ENCODE data around the gene LECT2.

Gene LECT2

DNA sequence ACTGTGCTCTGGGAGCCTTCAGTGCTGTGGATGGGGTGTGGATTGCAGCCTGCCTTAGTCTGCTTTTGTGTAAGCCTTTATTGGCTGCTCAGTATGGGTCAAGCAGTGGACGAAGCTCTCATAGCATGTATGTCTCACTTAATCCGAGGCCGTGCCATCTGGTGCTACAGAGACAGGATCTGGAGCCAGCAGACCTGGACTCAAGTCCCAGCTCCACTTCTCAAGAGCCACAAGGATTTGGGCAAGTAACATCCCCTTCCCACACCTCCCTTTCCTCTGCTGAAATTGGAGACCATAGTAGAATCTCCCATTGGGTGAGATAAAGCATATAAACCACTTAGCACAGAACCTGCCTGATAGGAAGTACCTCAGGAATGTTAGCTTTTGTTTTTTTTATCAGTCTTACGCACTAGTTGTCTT lies 23.4 kb upstream of the LECT2 start:
- DNase-seq (ENCODE audit: low read depth) = no peak

DNA sequence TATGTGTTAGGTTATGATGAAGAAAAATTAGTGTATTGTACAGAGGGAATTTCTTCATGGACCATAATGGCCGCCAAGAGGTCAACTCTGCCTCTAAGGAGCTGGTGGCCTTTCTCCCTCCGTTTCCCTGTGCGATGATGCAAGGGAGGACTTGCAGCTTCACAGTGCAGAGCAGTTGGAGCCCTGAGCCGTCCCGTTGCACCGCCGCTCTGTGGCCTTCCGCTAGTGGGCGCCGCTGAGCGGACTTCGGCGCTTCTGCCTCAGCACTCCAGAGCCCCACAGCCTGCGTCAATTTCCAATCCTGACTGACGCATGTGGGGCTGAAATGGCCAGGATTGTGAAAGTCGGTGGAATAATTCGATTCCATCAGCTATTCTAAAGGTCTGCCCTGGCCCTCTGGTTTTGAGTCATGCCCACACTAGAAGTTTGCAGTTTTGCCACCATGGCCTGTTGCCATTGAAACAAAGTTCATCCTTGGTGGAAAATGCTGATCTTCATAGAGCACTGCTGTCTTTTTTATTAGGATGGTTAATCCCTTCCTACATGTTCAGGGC lies 22.7 kb upstream of the LECT2 start:
- no peak for DNase-seq (ENCODE audit: low read depth)

DNA sequence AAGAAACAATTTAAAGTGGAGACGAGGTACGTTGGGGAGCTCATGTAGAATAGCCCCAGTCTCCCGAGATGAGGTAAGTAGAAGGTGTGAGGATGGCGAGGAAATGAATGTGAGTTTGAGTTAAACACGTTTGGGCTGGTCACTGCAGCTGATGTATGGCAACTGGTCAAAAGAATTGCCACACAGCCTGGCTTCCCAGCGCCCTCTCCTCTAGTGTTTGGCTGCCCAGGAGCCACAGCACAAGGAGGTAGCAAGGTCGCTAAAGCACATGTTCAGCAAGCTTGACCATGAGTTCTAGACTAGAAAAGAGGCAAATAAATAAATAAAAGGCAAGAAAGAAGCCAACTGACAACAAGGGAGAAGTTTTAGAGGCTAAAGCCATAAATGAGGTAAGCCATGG lies 21.4 kb upstream of the LECT2 start:
- DNase-seq (ENCODE audit: low read depth) = no peak

DNA sequence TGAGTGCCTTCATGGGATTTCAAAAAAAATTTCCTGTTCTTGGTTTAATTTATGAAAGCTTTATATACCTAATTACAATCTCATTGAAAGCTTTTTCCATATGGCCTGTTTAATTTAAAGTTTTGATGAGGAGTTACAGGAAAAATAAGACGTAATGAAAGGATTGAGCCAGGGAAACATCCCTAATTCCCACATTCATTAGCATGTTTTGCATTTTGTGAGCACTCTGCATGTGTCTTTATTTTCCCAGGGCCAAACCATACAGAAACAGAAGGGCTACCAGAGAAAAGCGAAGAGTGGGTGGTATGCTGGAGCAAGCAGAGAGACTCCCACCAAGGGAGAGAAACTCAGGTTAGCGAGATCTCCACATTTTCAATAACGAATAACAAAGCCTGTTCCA lies 20.3 kb upstream of the LECT2 start:
- DNase-seq (ENCODE audit: low read depth) = no peak

DNA sequence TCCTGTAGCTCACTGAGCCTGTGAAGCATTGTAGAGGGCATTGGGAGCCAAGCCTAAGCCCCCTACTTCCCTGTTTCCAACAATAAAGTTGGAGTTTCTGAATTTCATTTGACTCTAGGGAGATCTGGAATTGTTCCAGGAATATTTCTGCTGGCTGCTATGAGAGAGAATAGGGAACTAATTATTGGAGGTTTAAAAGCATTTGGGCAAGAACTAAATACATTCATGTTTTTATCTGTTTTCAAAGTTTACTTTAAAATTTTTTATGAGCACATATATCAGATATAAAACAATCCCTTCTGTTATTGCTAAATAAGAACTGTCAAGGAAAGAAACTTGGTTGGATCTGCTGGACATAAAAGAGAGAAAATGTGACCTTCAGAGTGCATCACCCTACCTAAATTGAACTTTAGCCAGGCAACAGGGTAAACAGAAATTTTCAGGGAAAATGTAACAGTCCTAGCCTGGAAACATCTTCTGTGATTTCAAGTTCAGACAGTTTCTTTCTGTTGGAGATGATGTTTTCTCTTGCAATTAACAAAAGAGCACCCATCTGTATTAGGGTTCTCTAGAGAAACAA lies 19.3 kb upstream of the LECT2 start:
- no peak for DNase-seq (ENCODE audit: low read depth)

DNA sequence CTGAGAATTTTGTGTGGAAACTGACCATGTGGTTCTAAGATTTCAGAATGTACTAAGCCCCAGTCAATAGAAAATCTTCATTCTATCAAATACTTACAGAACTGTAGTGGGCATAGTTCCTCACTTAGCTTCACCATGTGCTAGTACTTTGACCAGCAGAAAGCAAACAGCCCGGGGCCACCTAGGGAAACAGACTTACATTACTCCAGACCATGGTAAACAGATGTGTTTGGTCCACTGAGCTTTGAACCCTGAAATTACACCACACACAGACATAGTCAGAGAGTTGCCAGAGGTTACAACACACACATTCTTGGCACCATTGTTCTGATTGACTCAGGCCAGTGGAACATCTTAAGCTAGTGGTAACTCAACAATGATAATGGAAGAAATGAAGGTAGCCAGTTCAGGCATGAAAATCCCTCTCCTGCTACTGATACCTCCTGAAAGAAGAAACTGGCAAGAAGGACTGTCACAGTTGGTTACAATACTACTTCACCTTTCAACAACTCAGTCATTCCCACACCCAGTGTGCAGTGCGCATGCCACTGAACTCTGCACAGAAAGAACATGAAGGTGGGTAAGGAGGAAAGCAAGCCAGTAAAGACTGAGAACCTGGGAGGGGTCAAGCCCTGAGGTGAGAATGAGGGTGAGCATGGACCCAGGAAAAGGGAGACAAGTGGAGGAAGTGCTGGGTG lies 18.7 kb upstream of the LECT2 start:
- DNase-seq (ENCODE audit: low read depth) = no peak

DNA sequence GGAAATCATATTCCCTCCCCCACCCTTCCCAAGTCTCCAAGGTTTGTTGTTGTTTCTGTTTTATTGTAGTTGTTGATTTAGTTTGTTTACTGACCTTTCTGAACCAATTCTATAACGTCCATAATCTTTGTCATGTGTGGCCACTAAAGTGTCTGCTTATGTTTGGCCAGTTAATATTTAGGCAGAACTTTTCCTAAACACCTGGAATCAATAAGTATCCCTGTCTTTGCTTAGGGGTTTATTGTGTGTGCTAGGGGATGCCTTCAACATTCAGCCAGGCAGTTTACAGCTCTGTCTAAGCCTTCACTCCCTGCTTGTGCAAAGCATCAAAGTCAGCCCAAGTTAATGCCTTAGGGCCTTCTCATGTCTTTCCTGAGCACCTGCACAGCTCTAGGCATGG lies 16.9 kb upstream of the LECT2 start:
- DNase-seq (ENCODE audit: low read depth) = no peak

DNA sequence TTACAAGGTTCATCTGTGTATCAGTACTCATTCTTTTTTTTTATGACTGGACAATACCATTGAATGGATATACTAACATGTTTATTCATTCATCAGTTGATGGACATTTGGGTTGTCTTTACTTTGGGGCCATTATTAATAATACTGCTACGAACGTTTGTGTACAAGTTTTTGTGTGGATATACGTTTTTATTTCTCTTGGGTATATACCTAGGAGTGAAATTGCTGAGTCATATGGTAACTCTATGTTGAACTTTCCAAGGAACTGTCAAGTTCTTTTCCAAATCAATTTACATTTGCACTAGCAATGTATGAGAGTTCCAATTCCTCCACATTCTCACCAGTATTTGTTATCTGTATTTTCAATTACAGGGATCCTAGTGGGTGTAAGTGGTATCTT lies 12.0 kb upstream of the LECT2 start:
- DNase-seq (ENCODE audit: low read depth) = no peak

DNA sequence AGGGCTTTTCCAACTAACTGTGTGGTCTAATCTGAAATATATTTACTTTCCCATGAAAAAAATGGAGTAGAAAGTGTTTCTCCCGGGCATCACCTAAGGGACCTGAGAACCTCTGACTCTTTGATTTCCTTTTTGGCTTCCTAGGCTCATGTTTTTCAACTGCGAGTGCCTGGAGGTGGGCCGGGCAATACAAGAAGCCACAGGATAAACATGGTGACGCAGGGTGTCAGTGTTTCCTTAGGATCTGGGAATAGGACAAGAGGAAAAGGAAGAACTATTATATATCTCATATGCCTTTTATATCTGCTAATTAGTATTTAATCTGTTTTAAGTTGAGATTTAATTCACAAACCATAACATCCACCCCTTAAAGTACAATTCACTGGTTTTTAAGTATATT lies 11.4 kb upstream of the LECT2 start:
- DNase-seq (ENCODE audit: low read depth) = no peak

DNA sequence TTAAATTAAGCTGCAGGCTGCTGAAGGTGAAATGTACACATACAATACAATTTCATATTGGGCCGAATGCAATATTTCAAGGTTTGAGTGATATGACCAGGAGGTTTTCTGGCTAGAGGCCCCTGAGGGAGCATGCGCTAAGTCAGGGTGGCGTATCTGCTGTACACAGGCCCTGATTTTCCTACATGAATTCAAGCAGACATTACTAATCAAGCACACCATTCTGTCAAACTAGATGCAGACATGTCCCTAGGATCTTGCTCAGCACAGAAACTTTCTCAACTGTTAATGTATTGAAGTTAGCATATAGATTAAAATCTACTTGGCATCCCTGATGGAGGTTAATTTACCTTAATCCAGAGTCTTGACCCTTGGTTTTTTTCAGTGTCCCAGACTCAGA lies 10.7 kb upstream of the LECT2 start:
- no peak for DNase-seq (ENCODE audit: low read depth)

DNA sequence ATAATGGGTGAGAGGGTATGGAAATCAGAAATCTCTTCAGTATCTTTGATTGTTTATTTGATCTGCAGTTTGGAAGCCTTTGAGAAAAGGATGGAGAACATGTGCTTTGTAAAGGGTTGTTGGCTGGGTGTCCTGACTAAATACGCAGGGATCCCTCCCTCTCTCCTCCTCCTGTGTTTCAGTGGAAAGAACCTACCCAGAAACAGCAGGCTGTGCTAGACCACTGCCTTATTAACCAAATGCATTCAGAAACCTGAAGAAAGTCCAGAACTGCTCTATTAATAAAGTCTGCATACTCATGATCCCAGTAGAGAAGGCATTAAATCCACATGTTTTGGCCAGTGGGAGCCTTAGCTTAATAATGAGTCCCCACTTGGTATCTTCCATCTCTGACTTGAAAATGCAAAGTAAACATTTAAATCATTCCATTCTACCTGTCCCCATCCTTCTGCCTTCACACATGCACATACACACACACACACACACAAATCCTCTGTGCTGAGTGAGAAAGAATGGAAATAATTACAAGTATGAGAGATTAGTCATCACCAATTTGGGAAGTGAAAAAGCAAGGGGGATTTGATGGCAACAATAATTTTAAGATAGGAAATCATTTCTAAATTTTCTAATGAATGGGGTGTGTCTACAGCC lies 10.0 kb upstream of the LECT2 start:
- DNase-seq (ENCODE audit: low read depth) = no peak

DNA sequence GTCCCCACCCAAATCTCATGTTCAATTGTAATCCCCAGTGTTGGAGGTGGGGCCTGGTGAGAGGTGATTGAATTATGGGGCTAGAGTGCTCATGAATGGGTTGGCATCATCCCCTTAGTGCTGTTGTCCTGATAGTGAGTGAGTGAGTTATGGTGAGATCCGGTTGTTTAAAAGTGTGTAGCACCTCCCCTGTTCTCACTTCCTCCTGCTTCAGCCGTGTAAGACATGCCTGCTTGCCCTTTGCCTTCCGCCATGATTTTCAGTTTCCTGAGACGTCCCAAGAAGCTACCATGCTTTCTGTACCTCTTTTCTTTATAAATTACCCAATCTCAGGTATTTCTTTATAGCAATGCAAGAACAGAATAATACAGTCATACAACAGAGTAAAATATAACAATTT lies 742 bp upstream of the LECT2 start:
- no peak for DNase-seq (ENCODE audit: low read depth)

DNA sequence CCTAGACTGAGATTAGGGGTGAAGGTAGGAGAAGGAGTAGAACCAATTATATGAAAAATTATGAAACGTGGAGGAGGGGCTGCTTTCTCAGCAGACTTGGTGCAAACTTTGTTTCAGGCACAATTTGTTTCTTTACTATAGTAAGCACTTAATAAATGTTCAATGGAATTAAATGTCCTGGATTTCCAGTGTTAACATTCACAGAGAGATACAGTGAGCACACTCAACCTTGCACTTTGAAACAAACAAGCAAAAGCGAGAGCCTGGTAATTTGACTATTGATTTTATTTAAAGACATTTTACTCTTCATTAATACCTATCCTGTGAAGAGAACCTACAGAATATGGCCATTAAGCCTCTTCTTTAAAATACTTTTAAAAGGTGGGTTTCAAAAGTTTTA lies 933 bp downstream of the LECT2 start:
- DNase-seq (ENCODE audit: low read depth) = no peak

DNA sequence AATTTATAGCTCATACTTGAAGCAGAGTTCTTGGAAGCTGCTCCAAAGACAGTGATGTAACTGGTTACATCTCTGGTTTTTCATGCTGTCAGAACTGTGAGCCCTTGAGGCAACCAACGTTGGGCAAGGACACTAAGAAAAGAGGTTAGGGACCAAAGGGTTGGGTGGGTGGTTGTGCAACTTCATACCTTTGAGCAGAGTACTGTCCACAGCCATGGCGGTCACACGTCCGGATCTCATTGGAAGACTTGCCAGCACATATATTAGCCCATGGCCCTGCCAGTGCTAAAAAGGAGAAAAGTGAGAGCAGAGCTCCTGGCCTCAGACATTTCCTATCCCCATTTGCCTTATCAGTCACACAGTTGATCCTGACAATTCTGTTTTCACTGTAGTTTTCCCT lies 2.1 kb downstream of the LECT2 start:
- no peak for DNase-seq (ENCODE audit: low read depth)

DNA sequence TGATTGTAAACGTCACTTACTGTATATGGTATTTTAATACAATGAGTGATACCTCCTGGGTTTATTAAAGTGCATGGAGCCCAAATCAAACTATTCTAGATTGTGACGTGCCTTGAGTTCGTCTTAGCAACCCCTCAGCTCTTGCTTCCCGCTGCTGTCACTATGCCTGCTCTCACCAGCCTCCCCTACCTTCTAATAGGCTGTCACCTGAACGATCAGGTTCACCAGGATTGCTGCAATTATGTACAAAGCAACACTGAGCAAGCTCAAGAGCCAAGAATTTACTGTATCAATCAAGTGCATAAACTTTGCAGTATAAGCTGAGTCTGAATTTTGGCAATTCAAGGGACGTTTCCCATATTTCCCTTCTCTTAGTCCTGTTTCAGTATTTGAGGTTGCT lies 3.0 kb downstream of the LECT2 start:
- no peak for DNase-seq (ENCODE audit: low read depth)

DNA sequence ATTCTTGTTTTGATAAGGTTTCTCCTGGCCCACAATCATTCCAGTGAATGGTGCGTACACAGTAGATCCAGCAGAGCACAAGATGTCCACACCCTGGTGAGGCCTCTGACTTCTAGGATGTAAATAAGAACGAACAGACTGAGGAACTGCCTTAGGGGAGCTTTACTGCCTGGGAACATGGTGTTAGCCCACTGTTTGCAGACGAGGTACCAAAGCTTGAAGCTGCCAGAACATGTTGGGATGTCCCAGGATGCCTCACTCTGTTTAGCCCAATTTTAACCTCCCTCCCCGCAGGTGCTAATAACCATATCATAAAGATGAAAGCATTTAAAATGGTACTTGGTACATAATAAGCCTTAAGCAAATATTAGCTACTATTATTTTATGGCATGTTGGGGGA lies 3.5 kb downstream of the LECT2 start:
- no peak for DNase-seq (ENCODE audit: low read depth)

DNA sequence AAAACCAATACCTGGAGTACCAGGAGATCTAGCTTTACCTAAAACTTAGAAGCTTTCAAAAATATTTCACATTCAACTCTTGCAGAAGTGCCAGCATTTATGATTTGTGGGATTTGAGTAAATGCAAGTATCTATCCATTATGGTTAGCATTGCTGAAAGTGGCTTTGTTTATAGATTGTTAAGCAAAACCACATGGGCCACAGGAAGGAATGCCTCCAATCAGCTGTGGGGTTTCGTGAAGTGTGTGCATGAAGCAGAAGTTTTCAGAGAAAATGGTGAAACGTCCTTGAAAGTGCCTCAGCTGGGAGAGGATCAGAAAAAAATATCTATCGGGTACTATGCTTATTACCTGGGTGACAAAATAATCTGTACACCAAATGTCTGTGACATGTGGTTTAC lies 4.2 kb downstream of the LECT2 start:
- no peak for DNase-seq (ENCODE audit: low read depth)

DNA sequence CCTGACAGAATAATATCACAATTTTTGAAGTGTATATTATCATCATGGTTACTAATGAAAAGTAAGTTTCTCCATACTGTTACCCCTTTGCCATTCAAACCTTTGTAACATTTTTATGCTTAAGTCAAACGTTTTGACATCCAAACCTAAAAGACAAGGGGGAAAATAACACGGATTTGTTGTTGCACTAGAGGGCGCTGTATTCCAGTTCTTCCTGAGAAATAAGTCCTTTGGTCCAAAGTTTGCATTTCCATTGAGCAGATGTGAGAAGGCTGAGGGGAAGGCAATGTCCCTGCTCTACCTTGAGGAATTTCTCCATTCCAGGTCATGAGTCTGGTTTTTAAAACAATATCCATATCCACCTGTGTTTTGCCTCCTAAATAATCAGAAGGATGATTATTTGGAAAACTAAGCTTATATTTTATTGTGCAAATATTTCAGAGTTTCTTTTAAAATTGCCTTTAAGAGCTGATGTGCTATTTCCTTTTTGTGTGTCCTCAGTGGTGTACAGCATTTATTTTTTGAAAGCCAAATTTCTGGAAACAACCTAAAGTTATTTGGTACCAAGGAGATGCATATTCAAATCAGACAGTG lies 9.7 kb downstream of the LECT2 start:
- no peak for DNase-seq (ENCODE audit: low read depth)

DNA sequence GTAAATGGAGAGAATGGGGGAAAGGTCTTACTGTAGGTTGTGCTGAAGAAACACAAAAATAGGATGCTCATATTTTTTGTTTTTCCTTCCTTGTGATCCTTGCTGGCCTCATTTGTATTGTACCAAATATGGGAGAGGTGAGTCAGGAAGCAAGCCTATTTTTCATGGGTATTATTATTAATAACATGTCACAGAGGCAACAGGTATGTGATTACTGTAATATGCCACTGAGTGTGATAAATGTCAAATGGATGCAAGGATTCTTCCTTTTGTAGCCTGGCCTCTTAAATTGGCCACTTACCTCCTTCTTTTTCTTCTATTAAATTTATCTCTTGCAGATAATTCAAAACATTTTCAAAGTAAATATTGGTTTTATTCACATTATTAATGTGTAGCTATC lies 10.2 kb downstream of the LECT2 start:
- DNase-seq (ENCODE audit: low read depth) = no peak

DNA sequence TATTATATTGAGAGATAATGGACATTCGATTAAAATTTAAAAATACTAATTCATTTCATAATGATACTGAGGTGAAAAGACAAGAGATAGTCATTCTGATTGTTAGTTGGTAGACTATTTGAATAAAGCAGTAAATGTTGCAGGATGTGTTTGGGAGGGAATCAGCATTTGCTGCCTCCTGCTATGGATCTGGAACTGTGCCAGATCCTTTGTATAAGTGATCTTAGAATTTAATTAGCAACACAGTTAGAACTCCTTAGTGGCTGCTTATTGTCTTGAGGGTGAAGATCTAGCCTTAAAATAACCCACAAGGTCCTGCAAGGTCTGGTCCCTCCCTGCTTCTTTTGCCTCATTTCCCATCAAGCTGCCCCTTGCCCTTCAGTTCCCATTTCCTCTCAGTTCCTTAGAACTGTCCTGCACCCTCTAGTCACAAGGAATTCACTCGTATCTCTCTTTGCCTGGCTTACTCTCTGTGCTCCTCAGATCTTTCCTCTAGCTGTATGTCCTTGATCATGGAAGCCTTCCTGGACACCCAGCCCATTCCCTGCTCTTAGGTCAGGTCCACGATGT lies 12.5 kb downstream of the LECT2 start:
- no peak for DNase-seq (ENCODE audit: low read depth)

DNA sequence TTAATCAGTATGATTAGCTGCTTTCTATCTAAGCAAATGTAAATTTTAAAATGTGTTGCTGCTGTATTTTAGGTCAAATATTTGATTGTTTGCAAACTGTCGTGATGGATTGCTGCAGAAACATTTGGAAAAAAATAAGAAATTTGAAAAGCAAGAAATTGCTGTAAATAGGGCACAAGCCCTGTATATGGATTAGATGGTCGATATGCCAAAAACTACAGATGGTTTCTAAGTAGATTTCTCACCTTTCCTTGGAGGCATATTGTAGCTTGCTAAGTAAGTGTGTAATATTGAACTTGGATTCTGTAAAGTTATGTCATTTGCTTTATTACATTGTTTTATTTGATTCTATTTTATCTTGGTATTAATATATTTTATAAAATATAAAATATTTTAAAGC lies 13.1 kb downstream of the LECT2 start:
- no peak for DNase-seq (ENCODE audit: low read depth)

DNA sequence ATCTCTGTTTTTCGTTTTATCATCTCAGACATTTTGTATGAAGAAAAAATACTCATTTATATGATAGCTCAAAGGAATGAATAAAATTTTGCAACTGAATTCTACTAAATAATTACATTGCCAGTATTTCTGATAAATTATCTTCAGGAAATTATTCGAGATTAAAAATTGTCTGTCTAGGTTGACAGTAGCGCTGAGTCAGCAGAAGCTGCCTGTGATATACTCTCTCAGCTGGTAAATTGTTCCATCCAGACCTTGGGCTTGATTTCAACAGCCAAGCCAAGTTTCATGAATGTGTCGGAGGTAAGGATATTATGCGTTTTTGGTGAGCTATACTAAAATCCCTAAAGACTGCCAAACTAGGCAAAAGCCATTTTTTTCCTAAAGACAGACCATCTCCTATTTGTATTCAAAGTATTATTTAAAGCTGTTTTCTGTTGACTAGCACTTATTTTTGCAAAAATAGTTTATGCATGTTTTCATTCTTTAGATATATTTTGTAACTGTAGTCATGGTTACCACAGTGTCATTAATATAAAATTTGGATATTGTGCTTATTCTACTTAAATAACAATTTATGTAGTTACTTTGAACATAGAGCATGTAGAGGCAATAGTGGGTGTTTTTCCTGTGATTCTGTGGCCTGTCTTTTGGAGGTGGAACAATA lies 17.4 kb downstream of the LECT2 start:
- DNase-seq (ENCODE audit: low read depth) = no peak
